Smooth muscle cell (in vitro differentiated cells): ENCODE measurements around the gene DOC2B. TPM values are rescaled to one million over a fixed set of nuclear protein-coding genes. Genes with fewer than 3 reads are reported as not detected.
"Not testable (repeated sequence)": the region's sequence is repeated elsewhere in the genome, so short reads cannot be mapped to it uniquely, and the experiment has no call there.

ENCODE experiments used
- DNase-seq: peaks from one replicate; lab custom pipeline; 2025; ENCODE audit not compliant: unreplicated experiment; lab: John Stamatoyannopoulos, UW
- H2AFZ ChIP-seq: fragments of 200-600 bp; sonication (generic); 2 replicates; pipeline ENCODE4 v1.6.0; 2016; ENCODE audit warnings: antibody characterized with exemption, low read depth, mild to moderate bottlenecking
- H3F3A ChIP-seq: fragments of 200-600 bp; sonication (generic); 2 replicates; pipeline ENCODE4 v1.6.0; 2017; ENCODE audit warnings: antibody characterized with exemption, low read depth
- H3K27ac ChIP-seq: fragments of 200-600 bp; sonication (generic); 2 replicates; pipeline ENCODE4 v1.5.1; 2016; ENCODE audit warnings: low read depth, mild to moderate bottlenecking
- H3K27me3 ChIP-seq: fragments of 200-600 bp; sonication (generic); 2 replicates; pipeline ENCODE4 v1.6.1; 2016; ENCODE audit warnings: low read depth, mild to moderate bottlenecking
- H3K36me3 ChIP-seq: fragments of 200-600 bp; sonication (generic); 2 replicates; pipeline ENCODE4 v1.5.1; 2016; ENCODE audit warnings: low read depth
- H3K4me1 ChIP-seq: fragments of 200-600 bp; sonication (generic); 2 replicates; pipeline ENCODE4 v1.5.1; 2016; ENCODE audit warnings: low read depth
- H3K4me2 ChIP-seq: fragments of 200-600 bp; sonication (generic); 2 replicates; pipeline ENCODE4 v1.6.0; 2016; ENCODE audit warnings: mild to moderate bottlenecking
- H3K4me3 ChIP-seq: fragments of 200-600 bp; sonication (generic); 2 replicates; pipeline ENCODE4 v1.5.1; 2016; ENCODE audit warnings: mild to moderate bottlenecking
- H3K79me2 ChIP-seq: fragments of 200-600 bp; sonication (generic); 2 replicates; pipeline ENCODE4 v1.6.0; 2016; ENCODE audit warnings: low read depth, mild to moderate bottlenecking
- H3K9ac ChIP-seq: fragments of 200-600 bp; sonication (generic); 2 replicates; pipeline ENCODE4 v1.6.0; 2016; ENCODE audit warnings: low read depth
- H3K9me3 ChIP-seq: fragments of 200-600 bp; sonication (generic); replicated peaks from 2 replicates; pipeline ENCODE4 v1.5.1; 2016; ENCODE audit warnings: low read depth
- H4K20me1 ChIP-seq: fragments of 200-600 bp; sonication (generic); 2 replicates; pipeline ENCODE4 v1.6.0; 2016; ENCODE audit warnings: low read depth
- CTCF ChIP-seq: fragments of 200-600 bp; sonication (generic); IDR thresholded peaks from 2 replicates; pipeline ENCODE4 v1.5.1; 2017; ENCODE audit warnings: borderline replicate concordance, mild to moderate bottlenecking, antibody characterized with exemption; ENCODE audit not compliant: insufficient read depth, poor library complexity, severe bottlenecking
- WGBS: methylation state at CpG from one replicate; pipeline ENCODE4 v1.1.7; 2016; ENCODE audit warnings: low lambda C conversion rate; 5-methylcytosine and 5-hydroxymethylcytosine counted together
- polyA plus RNA-seq: library from polyadenylated mRNA; unstranded; fragments of >200 nt; fragmentation: Nextera tagmentation; extraction: Ambion mirVana; gene quantifications from 2 replicates; pipeline ENCODE4 v1.2.1, GENCODE V29; 2016
- total RNA-seq: library from RNA; depleted of rRNA; stranded (reverse); fragments of >200 nt; gene quantifications from 2 replicates; pipeline ENCODE4 v1.2.3, GENCODE V29; 2014

DOC2B gene
- total and polyA plus RNA-seq, 2 experiments from 2014 or later, result 0.24 to 0.27 TPM

GRCh38 chr17:200586-200985, 19.1 kb upstream of the DOC2B start:
- no peak for TF ChIP-seq CTCF
- no peaks in the 10 kb centered on the region for H3K36me3 ChIP-seq
- H3K79me2 ChIP-seq, result no peaks in the 10 kb centered on the region
- no peak overlapping the region for H3K27ac ChIP-seq
- no peaks in the 10 kb centered on the region for H4K20me1 ChIP-seq
- no peak overlapping the region for H2AFZ ChIP-seq
- whole genome bisulfite sequencing, result 83% methylated on average over 10 of the region's 10 CpGs
- no peaks in the 10 kb centered on the region for H3F3A ChIP-seq
- H3K4me3 ChIP-seq, result no peak overlapping the region
- no peaks in the 10 kb centered on the region for H3K9me3 ChIP-seq
- H3K27me3 ChIP-seq, result peaks cover 4% of the 10 kb centered on the region
- no peak for DNase-seq
- no peak overlapping the region for H3K9ac ChIP-seq
- H3K4me1 ChIP-seq, result peaks cover 7% of the 10 kb centered on the region
- H3K4me2 ChIP-seq, result no peak overlapping the region

GRCh38 chr17:199806-200545, 18.5 kb upstream of the DOC2B start:
- Histone ChIP-seq H2AFZ (no peak overlapping the region), H3K4me2 (no peak overlapping the region), H3K4me1 (peaks cover 7% of the 10 kb centered on the region), H3K9me3 (no peaks in the 10 kb centered on the region), H3K27me3 (peaks cover 4% of the 10 kb centered on the region), H3K79me2 (no peaks in the 10 kb centered on the region), H3F3A (no peaks in the 10 kb centered on the region), H3K36me3 (no peaks in the 10 kb centered on the region), H4K20me1 (no peaks in the 10 kb centered on the region), H3K9ac (no peak overlapping the region), H3K27ac (no peak overlapping the region), H3K4me3 (no peak overlapping the region)
- 73% methylated on average over 14 of the region's 14 CpGs for WGBS
- TF ChIP-seq CTCF, result no peak
- no peak for DNase-seq

GRCh38 chr17:199191-199604, 17.7 kb upstream of the DOC2B start:
- no peak for DNase-seq
- Histone ChIP-seq H3F3A (no peaks in the 10 kb centered on the region), H3K27me3 (peaks cover 4% of the 10 kb centered on the region), H2AFZ (no peak overlapping the region), H3K4me1 (peaks cover 7% of the 10 kb centered on the region), H3K79me2 (no peaks in the 10 kb centered on the region), H3K9ac (no peak overlapping the region), H3K4me3 (no peak overlapping the region), H3K36me3 (no peaks in the 10 kb centered on the region), H3K27ac (no peak overlapping the region), H3K9me3 (no peaks in the 10 kb centered on the region), H4K20me1 (no peaks in the 10 kb centered on the region), H3K4me2 (peak overlapping the region; percentile 59)
- WGBS, result 18% methylated on average over 8 of the region's 8 CpGs
- no peak for TF ChIP-seq CTCF

DNA sequence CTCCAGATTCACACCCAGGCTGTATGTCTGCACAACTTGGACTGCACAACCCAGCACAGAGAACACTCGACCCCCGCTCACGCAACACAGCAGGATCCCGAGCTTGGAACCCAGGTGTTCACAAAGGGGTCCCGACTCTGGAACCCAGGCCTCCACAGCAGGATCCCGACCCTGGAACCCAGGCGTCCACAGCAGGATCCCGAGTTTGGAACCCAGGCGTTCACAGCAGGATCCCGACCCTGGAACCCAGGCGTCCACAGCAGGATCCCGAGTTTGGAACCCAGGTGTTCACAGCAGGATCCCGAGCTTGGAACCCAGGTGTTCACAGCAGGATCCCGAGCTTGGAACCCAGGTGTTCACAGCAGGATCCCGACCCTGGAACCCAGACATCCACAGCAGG, 16.8 kb upstream of the DOC2B start:
- not testable (repeated sequence) for H3K4me1 ChIP-seq, H3K27ac ChIP-seq, H3K4me2 ChIP-seq, H3K9ac ChIP-seq, H3F3A ChIP-seq, H3K36me3 ChIP-seq, H3K4me3 ChIP-seq, DNase-seq, H3K27me3 ChIP-seq, H3K9me3 ChIP-seq, H4K20me1 ChIP-seq, H2AFZ ChIP-seq, H3K79me2 ChIP-seq
- 95% methylated on average over 15 of the region's 15 CpGs for WGBS
